Suppressor macrophage (primary cell): ENCODE data around the gene FAM78A.

Experiments used
- DNase-seq, 4 experiments: peaks; one replicate each; pipeline ENCODE4 v3.0.0-alpha.2; 2020 to 2022
- total RNA-seq, 17 experiments: gene quantifications; one replicate each; lab custom pipeline; 2026; ENCODE audit warnings: mixed read lengths in 6 of 17, inconsistent platforms in 3 of 17; lab: John Stamatoyannopoulos, UW

Gene FAM78A, protein sequence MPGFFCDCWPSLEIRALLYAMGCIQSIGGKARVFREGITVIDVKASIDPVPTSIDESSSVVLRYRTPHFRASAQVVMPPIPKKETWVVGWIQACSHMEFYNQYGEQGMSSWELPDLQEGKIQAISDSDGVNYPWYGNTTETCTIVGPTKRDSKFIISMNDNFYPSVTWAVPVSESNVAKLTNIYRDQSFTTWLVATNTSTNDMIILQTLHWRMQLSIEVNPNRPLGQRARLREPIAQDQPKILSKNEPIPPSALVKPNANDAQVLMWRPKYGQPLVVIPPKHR
- 2.2 to 134 (median 90.0) reads per million in 17 experiments for total RNA-seq

DNA sequence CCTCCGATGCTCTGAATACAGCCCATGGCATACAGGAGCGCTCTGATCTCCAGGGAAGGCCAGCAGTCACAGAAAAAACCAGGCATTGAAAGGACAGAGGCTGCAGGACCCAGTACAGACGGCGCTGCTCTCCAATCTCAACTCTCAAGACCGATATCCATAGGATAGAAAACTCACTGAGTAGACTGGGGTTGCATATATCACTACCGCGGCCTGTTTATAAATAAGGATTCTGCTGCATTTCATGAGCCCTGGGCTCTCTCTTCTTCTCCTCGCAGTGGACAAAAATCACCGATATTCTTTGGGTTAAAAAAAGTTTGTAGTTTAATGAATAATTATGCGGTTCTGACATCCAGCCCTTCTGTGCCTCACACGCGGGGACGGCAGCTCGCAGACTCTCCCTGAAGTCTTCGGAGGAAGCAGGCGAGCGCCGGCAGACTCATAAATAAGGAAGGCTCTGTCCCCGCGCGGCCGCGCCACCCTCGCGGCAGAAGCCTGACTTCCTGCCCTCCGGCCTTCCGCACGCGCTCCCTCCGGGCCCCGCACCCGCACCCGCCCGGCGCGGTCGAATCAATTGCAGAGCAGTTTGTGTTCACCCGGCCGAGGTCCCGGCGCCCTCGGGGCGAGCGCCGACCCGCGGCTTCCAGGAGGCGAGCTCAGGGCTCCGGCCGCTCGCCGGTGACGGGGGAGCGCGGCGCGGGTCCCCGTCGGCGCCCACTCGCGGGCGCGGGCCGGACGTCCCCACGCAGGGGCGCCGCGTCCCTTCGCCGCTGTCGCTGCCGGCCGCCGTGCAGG lies at the start of gene FAM78A:
TSS of gene FAM78A (minus strand) at position 417 of the 795 bp plus-strand sequence. CDS start at position 86, 331 bp downstream.
- peak; percentile 84 to 94 (median 89) for DNase-seq

DNA sequence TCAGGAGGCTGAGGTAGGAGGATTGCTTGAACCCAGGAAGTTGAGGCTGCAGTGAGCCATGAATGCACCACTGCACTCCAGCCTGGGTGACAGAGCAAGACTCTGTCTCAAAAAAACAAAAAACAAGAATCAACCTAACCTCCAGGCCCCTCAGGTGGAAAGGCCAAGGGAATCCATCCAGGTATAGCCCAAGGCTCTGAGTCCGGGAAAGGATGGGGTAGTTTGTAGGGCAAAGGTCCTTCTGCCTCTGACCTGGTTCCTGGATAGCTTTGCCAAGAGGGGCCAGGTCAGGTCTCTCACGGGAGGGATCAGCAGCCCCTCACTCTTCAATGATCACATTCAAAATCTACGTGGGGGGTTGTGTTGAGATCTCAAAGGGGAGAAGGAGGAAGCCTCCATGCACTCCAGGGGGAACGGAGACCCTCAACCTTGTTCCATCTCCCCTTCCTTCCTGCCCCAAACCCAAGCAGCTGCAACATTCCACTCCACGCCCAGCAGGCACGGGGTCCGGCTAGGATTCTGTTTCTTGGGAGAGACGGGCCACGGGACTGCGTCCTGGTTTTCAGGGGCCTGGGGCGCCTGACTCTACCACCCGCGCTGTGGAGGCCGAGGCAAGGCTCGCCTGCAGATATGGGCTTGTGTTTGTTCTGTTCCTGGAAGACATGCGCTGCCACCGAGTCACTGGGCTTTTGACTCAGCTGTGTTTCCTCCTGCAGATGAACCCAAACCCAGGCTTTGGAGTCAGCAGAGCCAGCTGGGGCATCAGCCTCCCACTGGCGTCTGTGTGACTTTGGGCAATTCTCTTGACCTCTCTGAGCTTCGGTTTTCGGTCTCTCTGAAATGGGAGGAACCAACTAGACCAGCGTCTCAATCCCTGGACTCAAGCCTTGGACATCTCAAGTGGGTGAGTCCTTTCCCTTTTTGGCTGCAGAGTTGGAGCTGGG lies 48.7 kb upstream of the FAM78A start:
- DNase-seq, result no peak

DNA sequence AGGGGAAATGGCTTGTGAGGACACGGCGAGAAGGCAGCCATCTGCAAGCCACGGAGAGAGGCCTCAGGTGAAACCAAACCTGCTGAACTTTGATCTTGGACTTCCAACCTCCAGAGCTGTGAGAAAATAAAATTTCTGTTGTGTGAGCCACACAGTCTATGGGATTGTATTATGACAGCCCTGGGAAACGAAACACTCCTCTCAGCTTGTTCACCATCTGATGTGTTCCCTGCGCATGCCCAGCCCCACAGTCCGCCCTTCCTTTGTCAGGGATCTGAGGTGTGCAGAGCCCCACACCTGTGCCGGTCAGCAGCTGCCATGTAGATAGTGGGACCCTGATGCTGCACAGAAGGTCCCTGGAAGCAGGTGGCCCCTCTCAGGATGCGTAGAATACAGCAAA lies 47.3 kb upstream of the FAM78A start:
- DNase-seq, result no peak

DNA sequence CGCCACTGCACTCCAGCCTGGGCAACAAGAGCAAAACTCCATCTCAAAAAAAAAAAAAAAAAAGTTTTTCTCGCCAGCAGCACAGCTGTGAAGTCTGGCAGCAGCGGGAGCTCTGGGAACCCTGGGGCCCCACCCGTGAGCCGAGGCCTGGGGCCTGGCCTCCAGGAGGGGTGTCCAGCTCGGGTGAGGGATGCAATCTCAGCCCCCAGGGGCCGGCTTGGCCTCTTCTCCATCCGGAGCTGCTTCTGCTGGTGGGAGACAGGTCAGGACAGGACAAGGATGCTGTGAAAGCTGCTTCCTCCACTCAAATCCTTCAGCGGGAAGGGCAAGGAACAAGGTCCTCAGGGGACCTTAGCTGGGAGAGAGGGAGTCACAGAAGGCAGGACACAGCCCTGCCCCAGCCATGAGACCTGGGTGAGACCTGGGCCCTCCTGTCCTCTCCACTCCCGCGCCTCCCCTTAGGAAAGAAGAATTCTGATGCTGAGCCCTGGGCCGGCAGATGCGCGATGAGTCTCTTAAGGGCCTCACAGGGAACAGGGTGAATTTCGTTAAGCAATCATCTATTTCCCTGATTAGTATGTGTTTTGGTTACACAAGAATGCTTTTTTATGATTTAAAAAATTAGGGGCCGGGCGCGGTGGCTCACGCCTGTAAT lies 43.8 kb upstream of the FAM78A start:
- no peak for DNase-seq

DNA sequence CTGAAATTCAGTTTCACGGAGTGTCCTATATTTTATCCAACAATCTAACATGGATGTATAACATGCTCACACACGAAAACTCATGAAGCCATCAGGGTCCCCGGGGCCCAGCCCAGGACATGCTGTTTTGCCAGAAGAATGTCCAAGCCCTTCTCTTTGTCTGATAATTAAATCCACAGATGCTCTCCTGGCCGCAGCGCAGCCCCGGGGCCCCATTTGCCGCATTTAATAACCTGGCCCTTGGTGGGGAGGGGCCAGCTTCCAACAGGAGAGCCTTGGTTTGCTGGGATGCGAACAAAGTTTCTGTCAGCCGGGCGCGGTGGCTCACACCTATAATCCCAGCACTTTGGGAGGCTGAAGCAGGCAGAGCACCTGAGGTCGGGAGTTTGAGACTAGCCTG lies 43.2 kb upstream of the FAM78A start:
- DNase-seq, result no peak

DNA sequence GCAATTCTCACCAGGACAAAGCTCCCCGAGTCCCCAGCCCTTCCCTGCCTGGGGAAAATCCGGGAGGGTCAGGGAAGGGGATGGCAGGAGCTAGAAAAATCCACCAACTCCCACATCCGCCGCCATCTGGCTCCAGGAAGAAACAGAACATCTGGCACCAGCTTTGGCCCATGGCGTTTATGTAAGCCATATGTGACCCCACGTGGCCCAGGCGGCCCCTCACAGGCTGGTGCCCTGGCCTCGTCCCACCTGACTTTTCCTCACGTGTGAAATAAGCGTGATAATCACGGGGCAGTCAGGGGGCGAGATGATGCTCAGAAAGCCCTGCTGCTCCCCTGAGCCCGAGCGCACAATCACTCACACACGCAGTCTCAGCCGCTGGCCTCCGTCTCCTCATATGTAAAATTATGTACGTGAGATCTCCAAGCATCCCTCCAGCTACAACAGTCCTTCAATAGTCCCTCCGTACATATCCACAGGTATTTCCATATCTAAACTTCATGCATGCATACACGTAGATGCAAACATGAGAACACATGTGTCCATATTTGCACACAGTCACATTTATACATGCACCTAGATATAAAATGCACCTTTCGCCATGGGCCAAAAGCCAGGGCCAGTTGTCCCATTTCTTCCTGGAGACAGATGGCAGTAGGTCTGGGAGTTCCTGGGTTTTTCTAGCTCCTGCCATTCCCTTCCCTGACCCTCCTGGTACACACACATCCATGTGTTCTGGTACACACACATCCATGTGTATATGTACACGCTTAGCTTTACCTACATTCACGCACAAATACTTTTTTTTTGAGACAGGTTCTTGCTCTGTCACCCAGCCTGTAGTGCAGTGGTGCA lies 42.1 kb upstream of the FAM78A start:
- no peak for DNase-seq

DNA sequence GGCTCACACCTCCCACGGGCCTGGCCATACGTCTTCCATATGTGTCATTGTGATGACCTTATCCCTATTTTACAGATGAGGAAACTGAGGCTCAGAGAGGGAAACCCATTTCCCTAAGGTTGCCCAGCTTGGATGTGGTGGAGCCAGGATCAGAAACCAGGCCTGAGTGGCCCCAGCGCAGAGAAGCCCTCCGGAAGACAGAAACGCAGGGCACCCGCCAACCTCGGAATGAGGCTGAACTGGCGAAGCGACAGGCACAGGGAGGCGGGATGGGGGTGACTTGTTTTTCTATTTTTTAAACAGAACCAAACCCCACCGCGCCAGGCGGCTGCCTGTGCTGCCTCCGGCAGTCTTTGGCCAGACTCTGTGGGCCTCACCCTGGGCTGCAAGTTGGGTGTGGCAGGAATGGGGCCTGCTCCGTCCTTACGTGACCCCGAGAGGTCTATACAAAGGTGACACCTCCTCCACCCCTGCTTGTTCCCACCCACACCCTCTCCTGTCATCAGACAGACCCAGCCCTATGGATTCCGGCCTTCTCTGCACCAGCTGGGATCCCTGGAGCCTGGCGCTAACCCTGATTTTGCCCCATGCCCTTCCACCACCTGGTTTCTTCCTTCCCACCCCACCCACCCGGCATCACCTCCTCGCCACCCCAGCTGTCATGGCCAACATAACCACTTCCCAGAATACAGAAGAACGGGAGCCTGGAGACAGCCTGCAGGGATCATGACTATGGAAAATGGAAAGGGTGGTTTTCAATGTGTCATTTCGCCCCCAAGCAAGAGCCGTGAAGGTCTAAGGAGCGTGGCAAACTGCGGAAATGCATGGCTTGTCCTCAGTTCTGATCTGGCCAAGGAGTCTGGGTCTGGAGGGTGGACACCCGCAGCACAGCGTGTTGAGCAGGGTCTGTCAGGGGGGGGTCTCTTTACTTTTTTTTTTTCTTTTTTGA lies 36.8 kb upstream of the FAM78A start:
- DNase-seq, result no peak

DNA sequence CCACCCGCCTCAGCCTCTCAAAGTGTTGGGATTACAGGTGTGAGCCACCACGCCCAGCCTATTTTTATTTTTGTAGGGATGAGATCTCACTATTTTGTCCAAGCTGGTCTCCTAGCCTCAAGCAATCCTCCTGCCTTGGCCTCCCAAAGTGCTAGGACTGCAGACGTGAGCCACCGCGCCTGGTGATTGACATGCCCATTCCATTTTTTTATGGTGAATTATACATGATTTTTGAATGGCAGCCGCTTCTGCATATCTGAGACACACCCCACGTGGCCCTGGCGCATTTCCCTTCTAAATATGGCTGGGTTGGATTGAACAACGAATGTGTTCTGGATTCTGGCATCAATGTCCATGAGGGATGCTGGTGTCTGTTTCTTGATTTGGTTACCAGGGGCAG lies 35.9 kb upstream of the FAM78A start:
- DNase-seq, result no peak

DNA sequence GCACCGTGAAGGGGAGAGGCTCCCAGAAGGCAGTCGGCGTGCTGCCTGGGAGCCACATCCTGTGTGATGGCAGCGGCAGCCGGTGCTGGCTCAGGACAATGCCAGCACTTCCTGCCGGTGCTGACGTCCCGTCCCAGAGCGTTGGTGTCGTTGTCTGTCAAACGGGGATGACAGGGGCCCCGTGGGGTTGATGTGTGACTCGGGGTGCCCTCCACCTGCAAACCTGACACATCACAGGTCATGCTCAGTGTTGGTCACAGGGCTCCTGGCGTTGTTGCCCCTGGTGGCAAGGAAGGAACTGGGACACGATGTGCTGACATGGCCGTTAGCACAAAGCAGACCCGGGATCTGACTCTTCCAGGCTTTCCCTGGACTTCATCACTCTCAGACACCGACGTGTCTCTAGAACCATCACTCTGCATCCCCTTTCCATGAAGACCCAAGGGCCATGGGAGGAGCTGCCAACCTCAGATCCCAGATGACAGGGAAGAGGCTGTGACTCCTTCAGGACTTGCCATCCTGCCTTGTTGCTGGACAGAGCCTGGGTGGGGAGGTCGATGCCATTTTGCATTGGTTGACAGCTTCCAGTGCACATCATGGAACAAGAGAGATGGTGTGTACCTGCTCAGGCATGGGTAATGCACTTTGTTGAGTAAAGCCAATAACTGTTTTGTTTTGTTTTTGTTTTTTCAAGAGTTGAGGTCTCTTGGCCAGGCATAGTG lies 34.7 kb upstream of the FAM78A start:
- peak in 3 of 4 experiments; percentile 25 to 30 (median 28) for DNase-seq

DNA sequence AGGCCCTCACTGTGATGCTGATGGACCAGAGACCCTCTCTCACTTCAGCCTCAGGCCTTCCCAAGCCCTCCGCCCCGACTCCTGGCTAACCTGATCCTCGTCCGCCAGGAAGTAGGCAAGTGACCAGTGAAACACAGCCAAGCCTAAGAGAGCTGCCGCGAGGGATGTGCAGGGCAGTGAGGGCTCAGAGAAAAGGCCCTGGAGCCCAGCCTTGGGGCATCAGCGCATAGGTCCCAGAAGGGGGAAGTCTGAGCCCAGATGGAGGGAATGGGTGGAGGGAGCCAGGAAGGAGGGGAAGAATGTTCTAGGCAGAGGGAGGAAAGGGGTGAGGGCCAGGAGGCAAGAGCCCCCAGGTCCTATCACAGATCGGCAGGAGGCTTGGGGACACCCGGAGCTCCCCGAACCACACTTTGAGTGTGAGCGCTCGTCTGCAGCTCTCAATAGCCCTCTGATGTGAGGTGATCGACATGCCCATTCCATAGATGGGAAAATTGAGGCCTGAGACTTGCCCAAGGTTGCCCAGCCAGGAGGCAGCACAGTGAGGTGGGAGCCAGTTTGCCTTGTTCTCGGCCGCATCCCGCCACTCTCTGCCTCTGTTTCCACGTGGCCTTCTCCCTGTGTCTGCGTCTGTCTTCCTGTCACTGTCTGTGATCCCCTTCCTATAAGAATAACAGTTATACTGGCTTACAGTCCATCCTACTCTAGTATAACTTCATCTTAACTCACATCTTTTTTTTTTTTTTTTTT lies 33.4 kb upstream of the FAM78A start:
- DNase-seq, result no peak

DNA sequence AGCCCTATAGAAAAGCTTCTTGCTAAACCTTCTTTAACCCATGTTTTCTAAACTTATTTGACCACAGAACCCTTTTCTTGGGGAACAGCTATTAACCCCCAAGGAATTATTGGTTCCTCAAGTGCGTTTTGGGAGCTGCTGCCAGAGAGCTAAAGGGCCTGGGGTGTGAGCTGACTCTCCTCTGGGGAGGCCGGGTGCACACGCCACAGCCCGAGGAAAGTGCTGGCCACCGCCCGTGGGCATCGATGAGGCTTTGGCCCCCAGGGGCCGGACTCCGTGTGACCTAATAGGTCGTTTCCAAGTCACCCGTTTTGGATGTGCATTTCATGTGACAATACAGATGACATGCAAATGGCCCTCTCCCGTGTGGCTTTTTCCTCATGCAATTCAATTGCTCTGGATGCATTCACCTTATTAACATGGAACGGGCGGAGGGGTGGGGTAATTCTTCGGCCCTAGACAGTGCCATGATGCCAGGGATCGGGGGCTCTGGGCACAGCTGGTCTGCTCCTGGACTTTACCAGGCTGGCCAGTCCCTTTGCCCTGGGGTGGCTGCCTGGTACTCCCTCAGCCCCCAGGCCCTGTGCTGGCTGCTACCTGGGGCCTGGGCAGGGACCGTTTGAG lies 32.7 kb upstream of the FAM78A start:
- DNase-seq, result no peak

DNA sequence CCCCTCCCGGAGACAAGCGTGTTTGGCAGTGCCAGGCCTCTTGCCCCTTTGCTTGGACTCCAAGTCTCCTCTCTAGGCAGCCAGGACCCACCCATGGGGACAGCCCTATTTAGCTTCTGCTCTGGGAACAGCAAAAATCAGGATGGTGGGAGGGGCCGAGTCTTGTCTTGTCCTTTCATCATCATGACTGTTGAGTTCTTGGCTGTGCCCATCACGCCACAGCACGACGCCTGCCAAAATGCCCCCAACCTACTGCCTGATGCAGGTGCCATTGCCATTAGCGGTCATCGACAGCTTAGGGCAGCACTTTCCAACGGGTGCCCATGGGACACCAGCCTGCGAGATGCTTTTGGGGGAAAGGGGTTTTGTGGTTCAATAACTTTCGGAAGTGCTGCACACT lies 32.1 kb upstream of the FAM78A start:
- DNase-seq, result no peak

DNA sequence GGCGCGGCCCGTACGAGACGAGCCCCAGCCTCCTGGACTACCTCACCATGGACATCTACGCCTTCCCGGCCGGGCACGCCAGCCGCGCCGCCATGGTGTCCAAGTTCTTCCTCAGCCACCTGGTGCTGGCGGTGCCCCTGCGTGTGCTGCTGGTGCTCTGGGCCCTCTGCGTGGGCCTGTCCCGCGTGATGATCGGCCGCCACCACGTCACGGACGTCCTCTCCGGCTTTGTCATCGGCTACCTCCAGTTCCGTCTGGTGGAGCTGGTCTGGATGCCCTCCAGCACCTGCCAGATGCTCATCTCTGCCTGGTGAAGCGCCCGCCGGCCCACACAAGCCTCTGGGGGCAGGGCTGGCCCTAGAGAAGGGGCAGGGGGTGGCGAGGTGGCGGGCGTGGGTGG lies 31.7 kb upstream of the FAM78A start:
- DNase-seq, result no peak

DNA sequence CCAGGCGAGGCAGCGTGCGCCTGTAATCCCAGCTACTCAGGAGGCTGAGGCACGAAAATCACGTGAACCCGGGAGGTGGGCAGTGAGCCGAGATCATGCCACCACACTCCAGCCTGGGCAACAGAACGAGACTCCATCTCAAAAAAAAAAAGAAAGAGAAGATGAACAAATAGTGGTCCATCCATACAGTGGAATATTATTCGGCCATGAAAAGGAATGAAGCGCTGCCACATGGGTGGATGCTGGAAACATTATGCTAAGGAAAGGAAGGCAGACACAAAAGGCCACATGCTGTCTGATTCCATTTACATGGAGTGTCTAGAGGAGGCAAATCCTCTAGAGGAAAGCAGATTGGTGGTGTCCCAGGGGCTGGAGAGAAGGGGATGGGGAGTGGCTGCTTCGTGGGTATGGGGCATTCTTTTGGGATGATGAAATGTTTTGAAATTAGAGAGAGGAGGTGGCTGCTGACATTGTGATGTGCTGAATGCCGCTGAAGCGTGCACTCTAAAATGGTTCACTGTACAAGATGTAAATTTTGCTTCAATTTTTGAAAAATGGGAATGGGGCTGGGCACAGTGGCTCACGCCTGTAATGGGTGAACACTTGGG lies 30.2 kb upstream of the FAM78A start:
- no peak for DNase-seq

DNA sequence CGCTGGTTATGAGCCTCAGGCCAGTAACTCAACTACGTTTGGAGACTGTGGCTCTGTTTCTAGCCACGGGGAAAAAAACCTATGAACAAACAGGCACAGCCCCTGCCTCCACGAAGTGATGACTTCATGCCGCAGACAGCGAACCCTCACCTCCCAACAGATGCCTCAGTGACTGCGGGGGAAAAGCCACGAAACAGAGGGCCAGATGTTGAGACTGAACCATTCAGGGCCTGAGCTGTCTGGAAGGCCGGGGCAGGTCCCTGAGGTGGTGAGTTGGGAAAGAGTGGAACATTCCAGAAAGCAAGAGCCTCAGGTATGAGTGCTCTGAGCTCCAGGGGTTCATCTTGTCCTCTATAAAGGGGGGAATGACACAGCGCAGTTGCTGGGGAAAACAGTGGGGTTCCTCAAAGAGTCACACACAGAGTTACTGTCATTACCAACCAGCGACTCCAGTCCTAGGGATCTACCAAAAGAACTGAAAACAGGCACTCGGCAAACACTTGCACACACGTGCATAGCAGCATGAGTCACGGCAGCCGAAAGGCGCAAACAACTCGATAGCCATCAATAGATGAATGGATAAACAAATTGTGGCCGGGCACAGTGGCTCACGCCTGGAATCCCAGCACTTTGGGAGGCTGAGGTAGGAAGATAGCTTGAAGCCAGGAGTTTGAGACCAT lies 28.5 kb upstream of the FAM78A start:
- DNase-seq, result no peak

DNA sequence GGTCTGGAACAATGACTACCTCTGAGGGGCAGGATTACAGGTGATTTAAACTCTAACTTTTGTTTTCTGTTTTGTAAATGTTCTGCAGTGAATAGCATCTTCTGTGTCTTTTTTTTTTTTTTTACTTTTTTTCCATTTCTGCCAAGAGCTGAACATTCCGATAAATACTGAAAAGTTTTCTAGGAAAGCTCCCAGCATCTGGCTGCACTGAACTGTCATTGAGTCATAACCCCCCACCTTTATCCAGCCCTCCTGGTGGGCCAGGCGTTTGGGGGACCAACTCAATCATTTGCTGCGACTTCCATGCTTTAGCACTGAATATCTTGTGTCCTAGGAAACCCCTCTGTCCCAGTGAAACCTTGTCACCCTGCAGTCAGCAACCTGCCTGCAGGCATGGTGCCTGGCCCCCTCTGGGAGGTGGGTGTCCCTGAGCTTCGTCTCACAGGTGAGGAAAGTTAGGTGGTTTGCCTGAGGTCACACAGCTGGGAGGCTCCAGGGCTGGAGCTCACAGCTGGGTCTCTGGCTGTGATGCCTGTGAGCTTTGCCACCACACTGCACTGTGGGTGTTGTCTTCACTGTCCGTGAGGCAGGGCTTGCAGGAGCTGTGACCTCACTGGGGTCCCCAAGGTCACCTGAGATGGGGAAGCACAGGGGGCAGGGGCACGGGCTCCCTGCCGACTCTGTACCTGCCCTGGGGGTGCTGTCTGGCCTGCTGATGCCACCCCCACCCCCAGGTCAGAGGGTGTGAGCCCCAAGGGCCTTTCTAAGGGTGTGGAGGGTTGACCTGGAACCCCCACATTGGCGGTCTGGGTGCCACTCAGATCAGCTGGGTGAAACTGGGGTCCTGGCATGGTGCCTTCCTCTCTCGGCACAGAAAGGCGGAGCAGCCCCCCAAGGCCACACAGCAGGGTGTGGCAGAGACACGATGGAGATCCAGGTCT lies 27.3 kb upstream of the FAM78A start:
- DNase-seq, result no peak
